B cell (primary cell): ENCODE data around the gene ATAD1. TPM values are rescaled to one million over a fixed set of nuclear protein-coding genes. Genes with fewer than 3 reads are reported as not detected.

Source experiments
- ATAC-seq: fragments of 200-7000 bp; cut with Tn5 transposase; one replicate; pipeline ENCODE4 v1.10.0; 2021; ENCODE audit warnings: low read depth, mild to moderate bottlenecking, moderate number of reproducible peaks, moderate library complexity
- CTCF ChIA-PET: fragments of 350-600 bp; sonication (Branson Sonifier 250); formaldehyde crosslinking; loops from one replicate; lab custom pipeline; 2021; ENCODE audit warnings: antibody characterized with exemption, inconsistent platforms; lab: Charles Lee
- POLR2A ChIA-PET: fragments of 350-600 bp; sonication (Branson Sonifier 250); formaldehyde crosslinking; loops from one replicate; lab custom pipeline; 2021; ENCODE audit warnings: antibody characterized with exemption; lab: Charles Lee
- DNase-seq: peaks from one replicate; pipeline ENCODE4 v3.0.0; 2013
- H2AFZ ChIP-seq: 2 replicates; pipeline ENCODE4 v1.6.1; 2012; ENCODE audit warnings: mild to moderate bottlenecking, low read depth, low read length; ENCODE audit not compliant: insufficient read depth, poor library complexity, severe bottlenecking
- H3K27ac ChIP-seq, 2 donors: 1 replicate in 1 of 2; 2 replicates in 1 of 2; pipeline ENCODE4 v1.5.1; 2012 to 2013; ENCODE audit warnings: low read length in 2 of 2, mild to moderate bottlenecking in 2 of 2, moderate library complexity in 1 of 2
- H3K27me3 ChIP-seq, 4 experiments: fragments of 200-600 bp in 1 of 4; sonication (generic) in 1 of 4; replicated peaks in 1 of 4; 1 replicate in 2 of 4; 2 replicates in 2 of 4; pipeline versions ENCODE4 v1.6.1 to v1.7.0; 2013 to 2016; ENCODE audit warnings: low read length in 3 of 4, mild to moderate bottlenecking in 2 of 4, mixed read lengths in 1 of 4, moderate library complexity in 1 of 4; ENCODE audit not compliant: insufficient read depth in 4 of 4, control insufficient read depth in 3 of 4; ENCODE audit errors: control extremely low read depth in 1 of 4
- H3K36me3 ChIP-seq, 2 experiments: replicated peaks in 1 of 2; 1 replicate in 1 of 2; 2 replicates in 1 of 2; pipeline versions ENCODE4 v1.6.1 to v1.7.1; 2013; ENCODE audit warnings: low read length in 1 of 2; ENCODE audit not compliant: insufficient read depth in 2 of 2, control insufficient read depth in 1 of 2; ENCODE audit errors: control extremely low read depth in 1 of 2, extremely low read depth in 1 of 2
- H3K4me1 ChIP-seq, 2 donors: fragments of 200-600 bp in 1 of 2; sonication (generic) in 1 of 2; 1 replicate in 1 of 2; 2 replicates in 1 of 2; pipeline versions ENCODE4 v1.5.1 to v1.6.1; 2013 to 2017; ENCODE audit warnings: low read length in 2 of 2; ENCODE audit not compliant: control insufficient read depth in 2 of 2, insufficient read depth in 2 of 2
- H3K4me2 ChIP-seq: replicated peaks from 2 replicates; pipeline ENCODE3; 2012; ENCODE audit warnings: mild to moderate bottlenecking, low read depth, low read length; ENCODE audit not compliant: poor library complexity, severe bottlenecking
- H3K4me3 ChIP-seq, 5 experiments: fragments of 200-600 bp in 1 of 5; sonication (generic) in 1 of 5; 1 replicate in 3 of 5; 2 replicates in 2 of 5; pipeline versions ENCODE4 v1.5.1 to v1.7.0; 2011 to 2016; ENCODE audit warnings: low read length in 4 of 5, mild to moderate bottlenecking in 4 of 5, low read depth in 2 of 5, control low read depth in 1 of 5, moderate library complexity in 1 of 5; ENCODE audit not compliant: insufficient read depth in 1 of 5; ENCODE audit errors: control extremely low read depth in 1 of 5, extremely low read depth in 1 of 5
- H3K79me2 ChIP-seq: fragments of 200-600 bp; sonication (generic); one replicate; pipeline ENCODE4 v1.6.0; 2016; ENCODE audit warnings: low read length; ENCODE audit not compliant: control insufficient read depth, insufficient read depth
- H3K9ac ChIP-seq: fragments of 200-600 bp; sonication (generic); 2 replicates; pipeline ENCODE4 v1.6.1; 2017; ENCODE audit warnings: mild to moderate bottlenecking, low read length, moderate library complexity
- H3K9me3 ChIP-seq, 3 donors: one replicate each; pipeline versions ENCODE4 v1.6.1 to v1.7.1; 2013; ENCODE audit warnings: low read length in 2 of 3; ENCODE audit not compliant: control insufficient read depth in 2 of 3, insufficient read depth in 1 of 3; ENCODE audit errors: control extremely low read depth in 1 of 3
- H4K20me1 ChIP-seq: 2 replicates; pipeline ENCODE4 v1.6.0; 2012; ENCODE audit warnings: mild to moderate bottlenecking, low read length; ENCODE audit not compliant: insufficient read depth, control insufficient read depth, poor library complexity, severe bottlenecking
- H3K27ac Mint-ChIP-seq: one replicate; pipeline ENCODE4 v1.8.0; 2021; ENCODE audit warnings: mixed read lengths
- H3K27me3 Mint-ChIP-seq: one replicate; pipeline ENCODE4 v1.8.0; 2021; ENCODE audit warnings: mixed read lengths
- H3K4me1 Mint-ChIP-seq: one replicate; pipeline ENCODE4 v1.8.0; 2021; ENCODE audit warnings: mixed read lengths
- H3K4me3 Mint-ChIP-seq: one replicate; pipeline ENCODE4 v1.8.0; 2021; ENCODE audit warnings: mixed read lengths
- H3K9me3 Mint-ChIP-seq: one replicate; pipeline ENCODE4 v1.8.0; 2022; ENCODE audit warnings: mixed read lengths; ENCODE audit not compliant: insufficient read depth
- EZH2 ChIP-seq: IDR thresholded peaks from 2 replicates; pipeline ENCODE4 v1.6.1; 2012; ENCODE audit warnings: borderline replicate concordance, low read depth, mild to moderate bottlenecking, moderate library complexity, low read length; ENCODE audit not compliant: insufficient read depth, poor library complexity, severe bottlenecking
- WGBS: methylation state at CpG from one replicate; pipeline ENCODE4 v1.1.5; 2013; ENCODE audit warnings: missing lambda C conversion rate; ENCODE audit not compliant: insufficient coverage; 5-methylcytosine and 5-hydroxymethylcytosine counted together
- intact Hi-C: fragments of 100-400 bp; cut with micrococcal nuclease; formaldehyde crosslinking; loops from one replicate; pipeline ENCODE4 v1.10.0; 2022
- polyA plus RNA-seq: library from polyadenylated mRNA; depleted of rRNA; stranded (reverse); fragments of >200 nt; gene quantifications from 2 replicates; pipeline ENCODE4 v1.2.3, GENCODE V29; 2012
- total RNA-seq, 2 donors: library from RNA; stranded (reverse); fragments of 120-200 nt in 1 of 2; gene quantifications; 1 replicate in 1 of 2; 2 replicates in 1 of 2; pipeline versions ENCODE4 v1.2.3 to v1.2.4, GENCODE V29; 2013 to 2022
- TF ChIP-seq, protein P1 (sequence below): fragments of 200-600 bp; IDR thresholded peaks from one replicate; pipeline ENCODE4 v1.8.0; 2022; ENCODE audit warnings: antibody characterized with exemption, mild to moderate bottlenecking

The ATAD1 gene
- total and polyA plus RNA-seq, 2 donors (not counting 1 experiment from before 2014, with no cell fraction given): 6.1 to 44.9 TPM

DNA sequence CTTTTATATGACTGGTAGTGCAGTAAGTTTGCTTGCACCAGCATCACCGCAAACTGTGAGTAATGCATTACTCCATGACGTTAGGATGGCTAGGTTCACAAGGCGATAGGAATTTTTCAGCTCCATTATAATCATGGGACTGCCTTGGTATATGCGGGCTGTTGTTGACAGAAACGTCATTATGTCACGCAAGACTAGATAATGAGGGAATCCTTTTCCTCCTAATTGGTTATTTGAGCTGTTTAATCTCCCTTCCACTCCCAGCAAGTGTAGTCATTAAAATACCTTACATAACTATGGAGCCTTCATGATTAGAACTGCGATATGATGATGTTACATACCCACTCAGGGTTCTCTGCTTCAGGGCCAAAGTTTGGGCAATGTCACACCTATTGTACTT is 28.0 kb upstream of the ATAD1 start:
- POLR2A ChIA-PET: no interaction called here
- Histone ChIP-seq H3K79me2 (no peaks in the 10 kb centered on the region), H3K36me3 (no peaks in the 10 kb centered on the region), H3K4me1 (peaks cover 0 to 2% of the 10 kb centered on the region in 2 donors), H3K4me3 (no peak overlapping the region), H3K4me2 (no peak overlapping the region), H4K20me1 (no peaks in the 10 kb centered on the region), H2AFZ (no peak overlapping the region), H3K27ac (no peak overlapping the region), H3K27me3 (no peaks in the 10 kb centered on the region), H3K9me3 (no peaks in the 10 kb centered on the region), H3K9ac (no peak overlapping the region)
- no CpG with 5 or more reads among the region's 7 CpGs for WGBS
- DNase-seq (no peak), ATAC-seq (no peak)
- H3K9me3 Mint-ChIP-seq: no peaks in the 10 kb centered on the region
- intact Hi-C loops: no loop called here
- H3K4me1 Mint-ChIP-seq: peaks cover 3% of the 10 kb centered on the region
- H3K27me3 Mint-ChIP-seq: no peaks in the 10 kb centered on the region
- CTCF ChIA-PET: interaction anchor here (0.7 to 9.0 kb wide), 4 partner anchors 13 to 708 kb away, joined by 3 to 117 read pairs (median 4); no protein-coding TSS in a partner anchor
- no peak overlapping the region for H3K4me3 Mint-ChIP-seq
- TF ChIP-seq EZH2: no peak
- TF ChIP-seq, protein P1, sequence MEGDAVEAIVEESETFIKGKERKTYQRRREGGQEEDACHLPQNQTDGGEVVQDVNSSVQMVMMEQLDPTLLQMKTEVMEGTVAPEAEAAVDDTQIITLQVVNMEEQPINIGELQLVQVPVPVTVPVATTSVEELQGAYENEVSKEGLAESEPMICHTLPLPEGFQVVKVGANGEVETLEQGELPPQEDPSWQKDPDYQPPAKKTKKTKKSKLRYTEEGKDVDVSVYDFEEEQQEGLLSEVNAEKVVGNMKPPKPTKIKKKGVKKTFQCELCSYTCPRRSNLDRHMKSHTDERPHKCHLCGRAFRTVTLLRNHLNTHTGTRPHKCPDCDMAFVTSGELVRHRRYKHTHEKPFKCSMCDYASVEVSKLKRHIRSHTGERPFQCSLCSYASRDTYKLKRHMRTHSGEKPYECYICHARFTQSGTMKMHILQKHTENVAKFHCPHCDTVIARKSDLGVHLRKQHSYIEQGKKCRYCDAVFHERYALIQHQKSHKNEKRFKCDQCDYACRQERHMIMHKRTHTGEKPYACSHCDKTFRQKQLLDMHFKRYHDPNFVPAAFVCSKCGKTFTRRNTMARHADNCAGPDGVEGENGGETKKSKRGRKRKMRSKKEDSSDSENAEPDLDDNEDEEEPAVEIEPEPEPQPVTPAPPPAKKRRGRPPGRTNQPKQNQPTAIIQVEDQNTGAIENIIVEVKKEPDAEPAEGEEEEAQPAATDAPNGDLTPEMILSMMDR: no peak
- no peak overlapping the region for H3K27ac Mint-ChIP-seq

DNA sequence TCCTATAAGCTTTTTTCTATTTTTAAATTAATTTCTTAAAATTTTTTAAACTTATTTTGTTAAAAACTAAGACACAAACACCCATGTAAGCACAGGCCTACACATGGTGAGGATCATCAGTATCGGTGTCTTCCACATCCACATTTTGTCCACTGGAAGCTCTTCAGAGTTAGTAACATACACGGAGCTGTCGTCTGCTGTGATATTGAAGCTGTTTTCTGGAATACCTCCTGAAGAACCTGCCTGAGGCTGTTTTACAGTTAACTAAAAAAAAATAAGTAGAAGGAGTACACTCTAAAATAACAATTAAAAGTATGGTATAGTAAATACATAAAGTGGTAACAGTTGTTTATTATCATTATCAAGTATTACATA is 27.6 kb upstream of the ATAD1 start:
- Mint-ChIP-seq H3K27me3 (no peaks in the 10 kb centered on the region), H3K4me3 (no peak overlapping the region), H3K4me1 (no peaks in the 10 kb centered on the region), H3K27ac (no peak overlapping the region), H3K9me3 (no peaks in the 10 kb centered on the region)
- DNase-seq: no peak
- ChIA-PET POLR2A (no interaction called here), CTCF (interaction anchor here (1.0 to 9.0 kb wide), 3 partner anchors 13 to 709 kb away, joined by 3 to 117 read pairs (median 4); no protein-coding TSS in a partner anchor)
- H3K36me3 ChIP-seq: no peaks in the 10 kb centered on the region
- no peaks in the 10 kb centered on the region for H3K79me2 ChIP-seq
- H3K4me1 ChIP-seq: no peaks in the 10 kb centered on the region
- no peaks in the 10 kb centered on the region for H3K27me3 ChIP-seq
- H3K9ac ChIP-seq: no peak overlapping the region
- WGBS: 90% methylated on average over 1 of the region's 3 CpGs
- no peaks in the 10 kb centered on the region for H3K9me3 ChIP-seq
- no peaks in the 10 kb centered on the region for H4K20me1 ChIP-seq
- H2AFZ ChIP-seq: no peak overlapping the region
- intact Hi-C loops: no loop called here
- no peak overlapping the region for H3K4me3 ChIP-seq
- TF ChIP-seq, protein P1: no peak
- TF ChIP-seq EZH2: no peak
- H3K4me2 ChIP-seq: no peak overlapping the region
- no peak overlapping the region for H3K27ac ChIP-seq
- no peak for ATAC-seq
